Activated T-cell treated with anti-CD3 and anti-CD28 coated beads for 1 hour (primary cell): ENCODE results near the gene TAF11L12.
"Not testable (repeated sequence)": the region's sequence is repeated elsewhere in the genome, so short reads cannot be mapped to it uniquely, and the experiment has no call there.

Experiments used
- DNase-seq: peaks from one replicate; pipeline ENCODE4 v3.0.0-alpha.2; 2020; ENCODE audit warnings: low read depth

Gene TAF11L12

GRCh38 chr5:17610092-17610491 is at the start of gene TAF11L12:
TSS of gene TAF11L12 (plus strand) at chr5:17610392.
- not testable (repeated sequence) for DNase-seq

DNA sequence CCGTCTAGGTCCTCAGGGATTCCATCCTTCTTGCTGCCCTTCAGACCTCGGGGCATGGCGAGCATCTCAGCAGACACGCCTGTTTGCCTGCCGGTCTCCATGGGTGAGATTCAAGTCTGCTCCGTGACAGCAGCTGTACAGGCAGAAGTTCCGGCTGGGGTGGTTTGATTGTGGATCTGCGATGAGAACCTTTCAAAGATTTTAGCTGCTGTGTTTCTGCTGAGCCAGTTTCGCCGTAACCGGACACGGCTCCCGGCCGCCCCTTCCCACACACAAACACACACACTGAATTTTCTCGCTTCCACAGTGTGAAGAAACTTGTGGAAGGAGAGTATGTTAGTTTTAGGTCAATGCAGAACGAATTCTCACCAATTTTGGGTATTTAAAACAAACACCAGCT is 24.5 kb upstream of the TAF11L12 start, which contains the start of gene TAF11L7:
Gene TAF11L7 (minus strand): TSS at position 101 of the 400 bp plus-strand sequence.
- not testable (repeated sequence) for DNase-seq

- not testable (repeated sequence) for DNase-seq
Measured at GRCh38 chr5:17590860-17591259, 19.3 kb upstream of the TAF11L12 start, which contains the start of gene TAF11L8. TSS of gene TAF11L8 (minus strand) at chr5:17590960.

DNA sequence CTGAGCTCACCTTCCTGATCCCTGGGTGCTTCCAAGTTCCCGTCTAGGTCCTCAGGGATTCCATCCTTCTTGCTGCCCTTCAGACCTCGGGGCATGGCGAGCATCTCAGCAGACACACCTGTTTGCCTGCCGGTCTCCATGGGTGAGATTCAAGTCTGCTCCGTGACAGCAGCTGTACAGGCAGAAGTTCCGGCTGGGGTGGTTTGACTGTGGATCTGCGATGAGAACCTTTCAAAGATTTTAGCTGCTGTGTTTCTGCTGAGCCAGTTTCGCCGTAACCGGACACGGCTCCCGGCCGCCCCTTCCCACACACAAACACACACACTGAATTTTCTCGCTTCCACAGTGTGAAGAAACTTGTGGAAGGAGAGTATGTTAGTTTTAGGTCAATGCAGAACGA is 15.9 kb upstream of the TAF11L12 start, which contains the start of gene TAF11L9:
Gene TAF11L9 (minus strand): TSS at position 140 of the 400 bp plus-strand sequence.
- DNase-seq, result not testable (repeated sequence)

DNA sequence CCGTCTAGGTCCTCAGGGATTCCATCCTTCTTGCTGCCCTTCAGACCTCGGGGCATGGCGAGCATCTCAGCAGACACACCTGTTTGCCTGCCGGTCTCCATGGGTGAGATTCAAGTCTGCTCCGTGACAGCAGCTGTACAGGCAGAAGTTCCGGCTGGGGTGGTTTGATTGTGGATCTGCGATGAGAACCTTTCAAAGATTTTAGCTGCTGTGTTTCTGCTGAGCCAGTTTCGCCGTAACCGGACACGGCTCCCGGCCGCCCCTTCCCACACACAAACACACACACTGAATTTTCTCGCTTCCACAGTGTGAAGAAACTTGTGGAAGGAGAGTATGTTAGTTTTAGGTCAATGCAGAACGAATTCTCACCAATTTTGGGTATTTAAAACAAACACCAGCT is 12.5 kb upstream of the TAF11L12 start, which contains the start of gene TAF11L10:
Gene TAF11L10 (minus strand): TSS at position 101 of the 400 bp plus-strand sequence.
- not testable (repeated sequence) for DNase-seq

GRCh38 chr5:17603880-17604279 is 6.3 kb upstream of the TAF11L12 start, which contains the start of gene TAF11L11:
TSS of gene TAF11L11 (plus strand) at chr5:17604183.
- DNase-seq, result not testable (repeated sequence)

DNA sequence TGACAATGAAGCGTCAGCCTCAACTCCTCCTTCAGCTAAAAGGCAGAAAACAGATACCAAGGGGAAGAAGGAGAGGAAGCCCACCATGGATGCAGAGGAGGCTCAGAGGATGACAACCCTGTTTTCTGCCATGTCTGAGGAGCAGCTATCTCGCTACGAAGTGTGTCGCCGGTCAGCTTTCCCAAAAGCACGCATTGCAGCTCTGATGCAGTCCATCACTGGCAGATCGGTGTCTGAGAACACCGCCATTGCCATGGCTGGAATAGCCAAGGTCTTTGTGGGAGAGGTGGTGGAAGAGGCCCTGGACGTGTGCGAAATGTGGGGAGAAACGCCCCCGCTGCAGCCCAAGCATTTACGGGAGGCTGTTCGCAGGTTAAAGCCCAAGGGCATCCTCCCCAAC is 5.2 kb upstream of the TAF11L12 start:
- no peak for DNase-seq

DNA sequence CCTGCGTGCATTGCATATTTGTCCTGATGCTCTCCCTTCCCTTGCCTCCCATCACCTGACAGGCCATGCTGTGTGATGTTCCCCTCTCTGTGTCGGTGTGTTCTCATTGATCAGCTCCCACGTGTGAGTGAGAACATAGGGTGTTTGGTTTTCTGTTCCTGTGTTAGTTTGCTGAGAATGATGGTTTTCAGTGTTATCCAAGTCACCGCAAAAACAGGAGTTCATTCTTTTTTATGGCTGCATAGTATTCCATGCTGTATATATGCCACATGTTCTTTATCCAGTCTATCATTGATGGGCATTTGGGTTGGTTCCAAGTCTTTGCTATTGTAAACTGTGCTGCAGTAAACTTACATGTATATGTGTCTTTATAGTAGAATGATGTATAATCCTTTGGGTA is 2.7 kb upstream of the TAF11L12 start:
- not testable (repeated sequence) for DNase-seq

GRCh38 chr5:17614872-17615605 is 4.8 kb downstream of the TAF11L12 start:
- DNase-seq, result no peak

GRCh38 chr5:17619354-17619753 is 9.2 kb downstream of the TAF11L12 start:
- DNase-seq, result no peak

DNA sequence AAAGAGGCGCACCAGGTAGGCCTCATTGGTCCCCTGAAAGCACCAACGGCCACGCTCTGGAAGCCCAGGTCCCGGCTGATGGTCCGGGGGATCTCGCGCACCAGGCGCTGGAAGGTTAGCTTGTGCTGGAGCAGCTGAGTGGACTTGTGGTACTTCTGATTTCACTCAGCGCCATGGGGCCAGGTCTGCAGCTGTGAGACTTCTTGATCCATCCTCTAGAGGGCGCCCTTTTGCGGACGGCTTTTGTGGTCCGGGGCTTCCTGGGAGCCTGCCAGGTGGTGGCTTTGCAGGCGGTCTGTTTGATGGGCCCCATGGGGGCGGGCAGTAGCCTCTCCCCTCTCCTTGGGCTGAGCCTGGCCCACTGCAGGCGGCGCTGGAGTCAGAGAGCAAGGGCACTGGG is 10.4 kb downstream of the TAF11L12 start:
- no peak for DNase-seq

GRCh38 chr5:17625686-17626085 is 15.5 kb downstream of the TAF11L12 start:
- no peak for DNase-seq

DNA sequence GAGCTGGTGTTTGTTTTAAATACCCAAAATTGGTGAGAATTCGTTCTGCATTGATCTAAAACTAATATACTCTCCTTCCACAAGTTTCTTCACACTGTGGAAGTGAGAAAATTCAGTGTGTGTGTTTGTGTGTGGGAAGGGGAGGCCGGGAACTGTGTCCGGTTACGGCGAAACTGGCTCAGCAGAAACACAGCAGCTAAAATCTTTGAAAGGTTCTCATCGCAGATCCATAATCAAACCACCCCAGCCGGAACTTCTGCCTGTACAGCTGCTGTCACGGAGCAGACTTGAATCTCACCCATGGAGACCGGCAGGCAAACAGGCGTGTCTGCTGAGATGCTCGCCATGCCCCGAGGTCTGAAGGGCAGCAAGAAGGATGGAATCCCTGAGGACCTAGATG is 21.6 kb downstream of the TAF11L12 start, which contains the start of gene TAF11L13:
Gene TAF11L13 (plus strand): TSS at position 301 of the 400 bp plus-strand sequence.
- DNase-seq, result not testable (repeated sequence)

GRCh38 chr5:17634160-17634559 is 24.0 kb downstream of the TAF11L12 start, which contains the start of gene TAF11L14:
TSS of gene TAF11L14 (plus strand) at chr5:17634460.
- no peak for DNase-seq

- DNase-seq, result not testable (repeated sequence)
Measured at GRCh38 chr5:17649232-17649631, 39.0 kb downstream of the TAF11L12 start.

- not testable (repeated sequence) for DNase-seq
Measured at GRCh38 chr5:17655201-17655759, 45.1 kb downstream of the TAF11L12 start.

- no peak for DNase-seq
Measured at GRCh38 chr5:17655921-17656320, 45.7 kb downstream of the TAF11L12 start.
